Ovary (tissue), 3 donors: ENCODE data around the gene DEFB110.

Experiments
- POLR2A ChIP-seq: fragments of 450-650 bp; IDR thresholded peaks from one replicate; pipeline ENCODE4 v1.6.1; 2017; ENCODE audit warnings: antibody characterized with exemption, mild to moderate bottlenecking, moderate library complexity
- TF ChIP-seq, protein P1 (sequence below), 3 donors: fragments of 450-650 bp in 2 of 3; fragments of 200-600 bp in 1 of 3; IDR thresholded peaks; one replicate each; pipeline versions ENCODE4 v1.5.1 to v1.8.0; 2016 to 2022; ENCODE audit warnings: antibody characterized with exemption in 3 of 3, mild to moderate bottlenecking in 1 of 3
- donor health status: DM: no; HTN: no; CAD: no.

DNA sequence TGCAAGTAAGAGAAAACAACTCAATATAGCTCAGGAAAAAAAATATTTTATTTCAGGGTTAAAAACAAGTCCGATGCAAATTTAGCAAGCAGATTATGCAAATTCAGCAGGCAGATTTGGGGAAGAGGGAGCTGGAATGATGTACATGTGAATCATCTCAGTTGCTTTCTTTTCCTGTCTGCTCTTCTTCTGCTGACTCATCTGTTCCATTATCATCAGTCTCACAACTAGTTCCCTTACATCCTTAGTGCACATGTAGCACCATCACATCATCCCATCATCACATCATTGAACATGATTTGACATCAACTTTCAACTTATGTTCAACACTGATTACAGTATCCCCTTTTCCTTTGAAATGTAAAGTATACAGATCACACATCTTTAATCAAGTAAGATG, 40.9 kb downstream of the DEFB110 start:
- TF ChIP-seq POLR2A = no peak
- TF ChIP-seq, protein P1, sequence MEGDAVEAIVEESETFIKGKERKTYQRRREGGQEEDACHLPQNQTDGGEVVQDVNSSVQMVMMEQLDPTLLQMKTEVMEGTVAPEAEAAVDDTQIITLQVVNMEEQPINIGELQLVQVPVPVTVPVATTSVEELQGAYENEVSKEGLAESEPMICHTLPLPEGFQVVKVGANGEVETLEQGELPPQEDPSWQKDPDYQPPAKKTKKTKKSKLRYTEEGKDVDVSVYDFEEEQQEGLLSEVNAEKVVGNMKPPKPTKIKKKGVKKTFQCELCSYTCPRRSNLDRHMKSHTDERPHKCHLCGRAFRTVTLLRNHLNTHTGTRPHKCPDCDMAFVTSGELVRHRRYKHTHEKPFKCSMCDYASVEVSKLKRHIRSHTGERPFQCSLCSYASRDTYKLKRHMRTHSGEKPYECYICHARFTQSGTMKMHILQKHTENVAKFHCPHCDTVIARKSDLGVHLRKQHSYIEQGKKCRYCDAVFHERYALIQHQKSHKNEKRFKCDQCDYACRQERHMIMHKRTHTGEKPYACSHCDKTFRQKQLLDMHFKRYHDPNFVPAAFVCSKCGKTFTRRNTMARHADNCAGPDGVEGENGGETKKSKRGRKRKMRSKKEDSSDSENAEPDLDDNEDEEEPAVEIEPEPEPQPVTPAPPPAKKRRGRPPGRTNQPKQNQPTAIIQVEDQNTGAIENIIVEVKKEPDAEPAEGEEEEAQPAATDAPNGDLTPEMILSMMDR (IDR thresholded peaks at IDR 0.05) = no peak
